Right atrium auricular region (tissue), 2 donors: ENCODE measurements around the gene ENTREP3. TPM values are rescaled to one million over a fixed set of nuclear protein-coding genes. Genes with fewer than 3 reads are reported as not detected.

Source experiments
- DNase-seq: peaks from one replicate; pipeline ENCODE4 v3.0.0-alpha.2; 2019; ENCODE audit warnings: low spot score
- H3K27ac ChIP-seq, 2 donors: fragments of 200-600 bp; sonication (generic); 1 replicate in 1 of 2; 2 replicates in 1 of 2; pipeline ENCODE4 v1.5.1; 2016 to 2019
- H3K27me3 ChIP-seq, 2 donors: fragments of 200-600 bp; sonication (generic); one replicate each; pipeline versions ENCODE4 v1.5.1 to v1.6.0; 2017 to 2019
- H3K36me3 ChIP-seq: fragments of 200-600 bp; sonication (generic); one replicate; pipeline ENCODE4 v1.5.1; 2016
- H3K4me1 ChIP-seq, 2 donors: fragments of 200-600 bp; sonication (generic); one replicate each; pipeline versions ENCODE4 v1.5.1 to v1.6.0; 2017 to 2019
- H3K4me3 ChIP-seq, 2 donors: fragments of 200-600 bp; sonication (generic); 1 replicate in 1 of 2; 2 replicates in 1 of 2; pipeline ENCODE4 v1.5.1; 2017 to 2019; ENCODE audit warnings: mild to moderate bottlenecking in 1 of 2, moderate library complexity in 1 of 2
- H3K9me3 ChIP-seq, 2 donors: fragments of 200-600 bp; sonication (generic); one replicate each; pipeline ENCODE4 v1.5.1; 2019
- total RNA-seq, 2 donors: library from RNA; depleted of rRNA; stranded (reverse); fragments of >200 nt; gene quantifications; one replicate each; pipeline ENCODE4 v1.1.0, GENCODE V29; 2016
- TF ChIP-seq, protein P1 (sequence below), 2 donors: fragments of 200-600 bp; sonication (generic); IDR thresholded peaks; one replicate each; pipeline ENCODE4 v1.5.1; 2019; ENCODE audit warnings: antibody characterized with exemption in 2 of 2

The ENTREP3 gene
- total RNA-seq, 2 donors from 2014 or later: 14.4 to 15.5 TPM

DNA sequence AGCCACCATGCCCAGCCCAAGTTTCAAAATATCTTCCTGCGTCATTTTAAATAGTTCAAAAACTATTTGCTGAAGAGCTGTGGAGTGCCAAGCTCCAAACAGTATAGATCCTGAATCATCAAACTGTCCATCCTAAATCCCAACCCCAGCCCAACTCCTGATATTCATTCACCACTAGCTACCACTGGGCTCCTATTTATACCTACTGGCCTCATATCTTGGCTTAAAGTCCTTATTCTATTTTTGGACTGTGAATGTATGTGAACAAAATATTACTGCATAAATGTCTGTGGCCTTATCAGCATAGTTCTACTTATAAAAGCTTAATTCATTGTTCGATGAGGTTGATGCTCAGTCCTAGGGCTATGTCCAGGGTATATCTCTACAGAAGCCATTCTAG is 12.1 kb upstream of the ENTREP3 start:
- TF ChIP-seq, protein P1, sequence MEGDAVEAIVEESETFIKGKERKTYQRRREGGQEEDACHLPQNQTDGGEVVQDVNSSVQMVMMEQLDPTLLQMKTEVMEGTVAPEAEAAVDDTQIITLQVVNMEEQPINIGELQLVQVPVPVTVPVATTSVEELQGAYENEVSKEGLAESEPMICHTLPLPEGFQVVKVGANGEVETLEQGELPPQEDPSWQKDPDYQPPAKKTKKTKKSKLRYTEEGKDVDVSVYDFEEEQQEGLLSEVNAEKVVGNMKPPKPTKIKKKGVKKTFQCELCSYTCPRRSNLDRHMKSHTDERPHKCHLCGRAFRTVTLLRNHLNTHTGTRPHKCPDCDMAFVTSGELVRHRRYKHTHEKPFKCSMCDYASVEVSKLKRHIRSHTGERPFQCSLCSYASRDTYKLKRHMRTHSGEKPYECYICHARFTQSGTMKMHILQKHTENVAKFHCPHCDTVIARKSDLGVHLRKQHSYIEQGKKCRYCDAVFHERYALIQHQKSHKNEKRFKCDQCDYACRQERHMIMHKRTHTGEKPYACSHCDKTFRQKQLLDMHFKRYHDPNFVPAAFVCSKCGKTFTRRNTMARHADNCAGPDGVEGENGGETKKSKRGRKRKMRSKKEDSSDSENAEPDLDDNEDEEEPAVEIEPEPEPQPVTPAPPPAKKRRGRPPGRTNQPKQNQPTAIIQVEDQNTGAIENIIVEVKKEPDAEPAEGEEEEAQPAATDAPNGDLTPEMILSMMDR (IDR thresholded peaks at IDR 0.05): no peak
- Histone ChIP-seq H3K27me3 (no peaks in the 10 kb centered on the region), H3K9me3 (no peaks in the 10 kb centered on the region), H3K4me3 (no peak overlapping the region), H3K27ac (peak overlapping the region in 1 of 2 donors; percentile 30), H3K4me1 (peaks cover 0 to 30% of the 10 kb centered on the region in 2 donors), H3K36me3 (peaks cover 81% of the 10 kb centered on the region)
- DNase-seq: no peak

DNA sequence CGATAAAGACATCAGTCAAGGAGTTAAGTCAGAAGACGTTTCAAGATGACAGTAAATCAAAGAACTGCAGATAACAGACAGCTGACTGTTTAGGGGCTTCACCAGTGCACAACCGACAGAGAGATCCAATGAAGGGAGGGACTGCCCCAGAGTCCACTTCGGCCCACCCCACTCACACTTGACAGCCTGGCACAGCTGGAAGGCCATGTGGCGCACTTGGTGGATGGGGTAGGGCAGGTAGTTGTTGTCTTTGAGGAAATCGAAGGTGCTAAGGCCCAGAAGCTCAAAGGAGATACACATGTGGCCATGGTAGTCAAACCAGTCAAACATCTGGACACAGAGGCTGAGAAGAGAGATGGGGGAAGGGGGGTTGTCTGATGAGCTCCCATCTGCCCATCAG is 11.3 kb upstream of the ENTREP3 start:
- no peak for DNase-seq
- Histone ChIP-seq H3K27ac (no peak overlapping the region), H3K27me3 (no peaks in the 10 kb centered on the region), H3K4me3 (no peak overlapping the region), H3K36me3 (peaks cover 81% of the 10 kb centered on the region), H3K9me3 (no peaks in the 10 kb centered on the region), H3K4me1 (peaks cover 0 to 25% of the 10 kb centered on the region in 2 donors)
- TF ChIP-seq, protein P1 (IDR thresholded peaks at IDR 0.05): no peak

DNA sequence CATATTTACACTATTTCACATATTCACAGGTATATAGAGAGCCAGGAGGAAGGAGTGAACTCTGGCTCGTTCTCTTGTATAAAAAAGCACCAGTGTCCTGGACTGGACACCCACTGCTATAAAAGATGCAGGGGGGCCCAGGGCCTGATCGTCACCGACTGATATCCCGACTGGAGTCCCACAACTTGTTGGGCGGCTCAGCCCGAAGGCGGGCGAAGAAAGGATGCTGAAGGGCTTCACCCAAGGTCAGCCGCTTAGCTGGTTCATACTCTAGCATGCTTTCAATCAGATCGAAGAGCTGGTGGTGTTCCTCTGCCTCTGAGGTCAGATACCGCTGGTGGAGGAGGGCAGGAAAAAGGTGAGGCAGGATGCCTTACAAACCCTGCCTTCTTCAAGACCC is 7.8 kb upstream of the ENTREP3 start:
- Histone ChIP-seq H3K27me3 (no peaks in the 10 kb centered on the region), H3K4me1 (peaks cover 3 to 31% of the 10 kb centered on the region in 2 donors), H3K27ac (no peak overlapping the region), H3K4me3 (no peak overlapping the region), H3K36me3 (peaks cover 65% of the 10 kb centered on the region), H3K9me3 (no peaks in the 10 kb centered on the region)
- TF ChIP-seq, protein P1 (IDR thresholded peaks at IDR 0.05): no peak
- no peak for DNase-seq

DNA sequence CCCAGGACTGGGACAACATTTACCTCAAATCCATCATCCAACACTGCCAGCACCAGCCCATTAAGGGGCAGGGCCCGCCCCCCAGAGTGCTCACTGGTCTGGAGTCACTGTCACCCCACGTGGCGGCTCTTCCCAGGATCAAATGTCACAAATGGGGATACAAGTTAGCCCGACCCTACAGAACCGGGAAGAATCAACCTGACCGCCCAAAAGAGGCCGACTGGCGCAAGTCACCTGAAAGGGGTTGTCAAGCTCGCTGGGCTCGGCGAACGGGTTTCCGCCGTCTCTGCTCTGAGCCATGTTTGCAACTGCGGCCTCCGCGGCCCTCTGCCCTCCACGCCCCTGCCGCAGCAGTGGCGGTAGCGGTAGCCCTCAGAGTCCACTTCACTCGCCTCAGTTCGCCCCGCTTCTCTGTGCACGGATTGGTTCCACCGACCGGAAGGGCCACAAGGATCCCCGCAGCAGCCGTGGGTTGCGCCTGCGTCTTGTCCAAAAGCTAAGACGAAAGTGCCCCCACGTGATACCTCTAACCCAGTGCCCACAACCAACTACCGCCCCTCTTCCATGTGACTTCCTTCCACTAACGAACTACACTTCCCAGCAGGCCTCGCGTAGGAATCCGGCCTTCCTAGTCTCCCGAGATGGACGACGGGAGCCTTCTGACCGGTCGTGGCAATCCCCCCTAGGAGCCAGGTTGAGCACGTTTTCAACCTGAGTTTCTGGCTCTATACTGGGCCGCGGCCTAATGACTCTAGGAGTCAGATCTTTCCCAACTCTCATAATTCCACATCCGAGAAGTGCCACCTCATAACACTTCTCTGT is 6.8 kb upstream of the ENTREP3 start, which contains the start of gene SCAMP3:
Gene SCAMP3 (minus strand): TSS at position 509 of the 822 bp plus-strand sequence. CDS start 209 bp downstream, at position 300.
- TF ChIP-seq, protein P1 (IDR thresholded peaks at IDR 0.05): no peak
- Histone ChIP-seq H3K4me1 (peaks cover 3 to 25% of the 10 kb centered on the region in 2 donors), H3K36me3 (peaks cover 61% of the 10 kb centered on the region), H3K4me3 (peak within 1 kb of the TSS; percentile 67 to 86), H3K27ac (peak within 1 kb of the TSS; percentile 75 to 86), H3K27me3 (no peaks in the 10 kb centered on the region), H3K9me3 (no peaks in the 10 kb centered on the region)
- peak; percentile 99 for DNase-seq

DNA sequence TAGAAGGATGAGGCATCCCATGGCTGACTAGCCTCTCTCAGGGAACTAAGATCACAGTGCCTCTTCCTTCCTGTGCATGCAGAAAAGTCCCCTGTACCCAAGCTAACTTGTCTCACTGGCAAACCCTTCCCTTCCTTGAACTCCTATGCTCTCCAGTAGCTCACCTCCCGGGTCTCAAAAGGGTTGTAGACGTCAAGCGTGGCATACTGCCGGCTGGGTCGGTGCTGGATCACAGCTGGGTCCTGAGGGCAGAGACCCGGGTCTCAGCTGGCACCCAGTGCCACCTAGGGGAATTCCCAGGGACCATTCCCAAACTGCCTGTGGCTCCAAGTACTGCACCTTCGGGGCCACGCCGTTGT is 6.2 kb upstream of the ENTREP3 start:
- TF ChIP-seq, protein P1 (IDR thresholded peaks at IDR 0.05): no peak
- Histone ChIP-seq H3K27me3 (no peaks in the 10 kb centered on the region), H3K36me3 (peaks cover 59% of the 10 kb centered on the region), H3K4me3 (peak overlapping the region; percentile 67 to 86), H3K27ac (peak overlapping the region; percentile 75 to 86), H3K4me1 (peaks cover 3 to 23% of the 10 kb centered on the region in 2 donors), H3K9me3 (no peaks in the 10 kb centered on the region)
- no peak for DNase-seq
